Right lobe of liver (tissue), 6 donors: ENCODE data around the gene AIMP1. TPM values are rescaled to one million over a fixed set of nuclear protein-coding genes. Genes with fewer than 3 reads are reported as not detected.

ENCODE experiments used
- ATAC-seq, 4 donors: fragments of 200-7000 bp; cut with Tn5 transposase; one replicate each; pipeline ENCODE4 v1.9.1; 2020; ENCODE audit warnings: mild to moderate bottlenecking in 4 of 4, moderate library complexity in 4 of 4
- DNase-seq, 3 donors: peaks; one replicate each; pipeline ENCODE4 v3.0.0-alpha.2; 2020
- H3K27ac ChIP-seq, 3 donors: fragments of 200-600 bp; one replicate each; pipeline ENCODE4 v1.8.0; 2022
- H3K27me3 ChIP-seq, 2 donors: fragments of 200-600 bp; one replicate each; pipeline ENCODE4 v1.8.0; 2022
- H3K36me3 ChIP-seq, 4 donors: fragments of 200-600 bp; sonication (generic) in 1 of 4; one replicate each; pipeline versions ENCODE4 v1.5.1 to v1.8.0; 2017 to 2022; ENCODE audit warnings: control low read depth in 1 of 4
- H3K4me1 ChIP-seq, 4 donors: fragments of 200-600 bp; sonication (generic) in 1 of 4; one replicate each; pipeline versions ENCODE4 v1.5.1 to v1.8.0; 2017 to 2022; ENCODE audit warnings: control low read depth in 1 of 4
- H3K4me3 ChIP-seq, 3 donors: fragments of 200-600 bp; one replicate each; pipeline ENCODE4 v1.8.0; 2022
- H3K9me3 ChIP-seq, 4 donors: fragments of 200-600 bp; sonication (generic) in 1 of 4; one replicate each; pipeline versions ENCODE4 v1.5.1 to v1.8.0; 2017 to 2022; ENCODE audit warnings: control low read depth in 1 of 4
- POLR2A ChIP-seq: fragments of 450-650 bp; IDR thresholded peaks from one replicate; pipeline ENCODE4 v1.6.1; 2017; ENCODE audit warnings: antibody characterized with exemption, mild to moderate bottlenecking
- WGBS: methylation state at CpG from one replicate; pipeline ENCODE4 v1.1.6; 2018; ENCODE audit warnings: low coverage, low lambda C conversion rate; ENCODE audit not compliant: insufficient coverage; ENCODE audit errors: missing lambda C conversion rate; 5-methylcytosine and 5-hydroxymethylcytosine counted together
- intact Hi-C, 2 donors: fragments of 100-400 bp; cut with DNase I; formaldehyde crosslinking; loops; one replicate each; pipeline versions ENCODE4 v1.11.2 to v1.14.1; 2022
- total RNA-seq, 6 experiments: library from RNA; depleted of rRNA in 2 of 6; stranded (reverse); fragments of >200 nt in 2 of 6; fragmentation: NEBNext Ultra II Directional in 3 of 6; extraction: Animal tissue kit (Norgen Biotek cat#: 25700) in 3 of 6; gene quantifications; one replicate each; pipeline versions ENCODE4 v1.1.0 to v1.2.4, GENCODE V29; 2016 to 2023
- TF ChIP-seq, protein P1 (sequence below), 4 donors: fragments of 200-600 bp in 3 of 4; fragments of 450-650 bp in 1 of 4; IDR thresholded peaks; one replicate each; pipeline versions ENCODE4 v1.5.1 to v1.8.0; 2016 to 2022; ENCODE audit warnings: antibody characterized with exemption in 4 of 4, mild to moderate bottlenecking in 2 of 4
- donor health status: DM: no; HTN: yes; CAD: no.
- donor health status: DM: no; HTN: no; CAD: no.
- donor health status: DM: no; HTN: no; CAD: no.
- donor health status: DM: no; HTN: yes; CAD: no.
- donor health status: DM: no; HTN: yes; CAD: no.

The AIMP1 gene
- total RNA-seq, 6 experiments from 2014 or later, result 15.0 to 21.2 (median 16.7) TPM

DNA sequence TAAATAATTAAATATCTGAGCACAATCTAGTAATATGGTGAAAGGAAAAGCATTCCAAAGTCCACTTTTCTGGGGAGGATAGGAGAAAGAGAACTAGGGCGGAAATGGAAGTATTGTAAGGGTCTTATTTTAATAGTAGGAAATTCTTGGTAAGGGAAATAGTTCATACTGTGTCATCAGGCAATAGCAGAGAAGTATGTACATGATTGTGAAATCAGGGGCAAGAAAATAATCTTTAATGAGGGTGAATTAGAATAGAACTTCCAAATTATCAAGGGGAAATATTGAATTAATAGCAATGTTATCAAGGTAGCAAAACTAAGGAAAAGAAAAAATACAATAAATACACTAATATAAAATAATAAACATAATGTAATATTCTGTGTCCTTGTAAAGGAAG is 37.4 kb downstream of the AIMP1 start:
- Histone ChIP-seq H3K36me3 (peaks cover 0 to 2% (median 0%) of the 10 kb centered on the region in 4 donors), H3K9me3 (no peaks in the 10 kb centered on the region), H3K4me1 (peaks cover 0 to 7% (median 0%) of the 10 kb centered on the region in 4 donors), H3K27me3 (no peaks in the 10 kb centered on the region), H3K4me3 (no peak overlapping the region), H3K27ac (no peak overlapping the region)
- no peak for DNase-seq
- intact Hi-C loops, result no loop called here
- ATAC-seq, result no peak
- TF ChIP-seq, protein P1, sequence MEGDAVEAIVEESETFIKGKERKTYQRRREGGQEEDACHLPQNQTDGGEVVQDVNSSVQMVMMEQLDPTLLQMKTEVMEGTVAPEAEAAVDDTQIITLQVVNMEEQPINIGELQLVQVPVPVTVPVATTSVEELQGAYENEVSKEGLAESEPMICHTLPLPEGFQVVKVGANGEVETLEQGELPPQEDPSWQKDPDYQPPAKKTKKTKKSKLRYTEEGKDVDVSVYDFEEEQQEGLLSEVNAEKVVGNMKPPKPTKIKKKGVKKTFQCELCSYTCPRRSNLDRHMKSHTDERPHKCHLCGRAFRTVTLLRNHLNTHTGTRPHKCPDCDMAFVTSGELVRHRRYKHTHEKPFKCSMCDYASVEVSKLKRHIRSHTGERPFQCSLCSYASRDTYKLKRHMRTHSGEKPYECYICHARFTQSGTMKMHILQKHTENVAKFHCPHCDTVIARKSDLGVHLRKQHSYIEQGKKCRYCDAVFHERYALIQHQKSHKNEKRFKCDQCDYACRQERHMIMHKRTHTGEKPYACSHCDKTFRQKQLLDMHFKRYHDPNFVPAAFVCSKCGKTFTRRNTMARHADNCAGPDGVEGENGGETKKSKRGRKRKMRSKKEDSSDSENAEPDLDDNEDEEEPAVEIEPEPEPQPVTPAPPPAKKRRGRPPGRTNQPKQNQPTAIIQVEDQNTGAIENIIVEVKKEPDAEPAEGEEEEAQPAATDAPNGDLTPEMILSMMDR (IDR thresholded peaks at IDR 0.05), result no peak
- no peak for TF ChIP-seq POLR2A
- WGBS, result 100% methylated on average over 1 of the region's 1 CpG

GRCh38 chr4:106355193-106355592 is 38.8 kb downstream of the AIMP1 start:
- peaks cover 0 to 7% (median 0%) of the 10 kb centered on the region in 4 donors for H3K4me1 ChIP-seq
- ATAC-seq (peak; percentile 96 to 100 (median 99)), DNase-seq (peak; percentile 47 to 73 (median 57))
- peak overlapping the region in 1 of 3 donors; percentile 3 for H3K27ac ChIP-seq
- TF ChIP-seq POLR2A, result no peak
- TF ChIP-seq, protein P1 (IDR thresholded peaks at IDR 0.05), result no peak
- H3K27me3 ChIP-seq, result no peaks in the 10 kb centered on the region
- H3K36me3 ChIP-seq, result no peaks in the 10 kb centered on the region
- intact Hi-C loops, result no loop called here
- H3K9me3 ChIP-seq, result no peaks in the 10 kb centered on the region
- H3K4me3 ChIP-seq, result peak overlapping the region; percentile 15 to 48 (median 44)
- 49% methylated on average over 4 of the region's 4 CpGs for WGBS

DNA sequence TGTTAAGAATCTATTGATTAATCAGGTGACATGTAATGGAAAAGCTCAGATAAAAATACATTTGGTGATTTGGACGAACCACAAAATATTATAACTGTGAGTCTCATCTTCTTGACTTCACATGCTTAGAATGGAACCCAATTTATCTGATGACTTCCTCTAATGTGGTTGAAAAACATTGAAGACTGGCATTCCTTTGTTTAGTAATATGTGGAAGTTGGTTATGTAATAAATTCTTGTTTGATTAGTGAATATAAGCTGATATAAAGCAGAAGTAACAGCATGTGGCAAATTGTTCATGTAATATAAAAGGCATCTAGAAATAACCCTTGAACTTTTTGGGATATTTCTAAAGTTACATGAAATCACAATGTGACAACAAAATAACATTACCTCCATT is 42.5 kb downstream of the AIMP1 start:
- H3K36me3 ChIP-seq, result no peaks in the 10 kb centered on the region
- intact Hi-C loops, result no loop called here
- peaks cover 0 to 7% (median 0%) of the 10 kb centered on the region in 4 donors for H3K4me1 ChIP-seq
- no peak for TF ChIP-seq POLR2A
- TF ChIP-seq, protein P1 (IDR thresholded peaks at IDR 0.05), result no peak
- no peaks in the 10 kb centered on the region for H3K27me3 ChIP-seq
- no peak overlapping the region for H3K27ac ChIP-seq
- ATAC-seq (no peak), DNase-seq (no peak)
- no peaks in the 10 kb centered on the region for H3K9me3 ChIP-seq
- 77% methylated on average over 1 of the region's 1 CpG for WGBS
- H3K4me3 ChIP-seq, result no peak overlapping the region

DNA sequence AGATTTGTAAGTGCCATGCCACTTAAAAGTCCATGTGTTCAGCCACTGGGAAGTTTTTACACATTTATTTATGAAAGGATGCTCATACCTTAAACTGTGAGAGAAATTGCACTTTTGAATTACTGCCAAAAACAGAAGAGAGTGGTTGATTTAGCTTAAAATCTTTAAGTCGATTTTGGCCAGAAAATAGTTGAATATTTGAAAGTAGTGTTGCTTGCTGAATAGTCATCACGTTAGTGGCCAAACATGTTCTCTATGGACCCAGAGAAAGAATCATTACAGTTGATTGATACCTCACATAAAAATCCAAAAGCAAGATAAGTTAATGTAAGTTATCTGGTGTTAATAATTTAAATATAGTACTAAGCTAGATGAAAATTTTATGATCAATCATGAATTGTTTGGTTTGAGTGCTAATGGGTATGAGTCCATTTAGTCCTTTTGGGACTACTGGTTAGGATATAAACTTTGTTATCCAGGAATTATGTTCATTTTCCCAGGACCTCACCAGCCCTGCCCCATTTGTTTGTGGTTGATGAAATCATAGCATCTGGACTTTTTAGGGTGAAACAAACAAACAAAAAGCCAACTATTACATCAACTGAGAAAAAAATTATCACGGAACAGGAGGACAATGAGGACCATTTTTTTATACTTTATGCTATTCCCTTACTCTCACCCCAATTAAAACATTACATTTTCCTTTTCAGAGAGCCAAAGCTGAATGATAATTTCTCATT is 45.9 kb downstream of the AIMP1 start:
- Histone ChIP-seq H3K4me3 (no peak overlapping the region), H3K27ac (no peak overlapping the region), H3K4me1 (no peaks in the 10 kb centered on the region), H3K9me3 (no peaks in the 10 kb centered on the region), H3K27me3 (no peaks in the 10 kb centered on the region), H3K36me3 (no peaks in the 10 kb centered on the region)
- 56% methylated on average over 3 of the region's 3 CpGs for WGBS
- ATAC-seq, result no peak
- TF ChIP-seq, protein P1 (IDR thresholded peaks at IDR 0.05), result no peak
- TF ChIP-seq POLR2A, result no peak
- no peak for DNase-seq
- intact Hi-C loops, result no loop called here
